ENCODE measurements around the gene ITPA. TPM values are rescaled to one million over a fixed set of nuclear protein-coding genes. Genes with fewer than 3 reads are reported as not detected.

The ITPA gene
- total and polyA plus RNA-seq, 2 experiments from 2014 or later: 57.5 to 81.7 TPM

- Histone ChIP-seq H3K79me2 (replicated peaks; ENCODE audit: insufficient read depth) (no peaks in the 10 kb centered on the region), H4K20me1 (replicated peaks; ENCODE audit: insufficient read depth) (no peaks in the 10 kb centered on the region), H3K9me2 (ENCODE audit: insufficient read depth) (no peaks in the 10 kb centered on the region), H3F3A (replicated peaks; ENCODE audit: low read depth) (0 out of 2 replicates have a peak, but pooled peaks cover 6% of the 10 kb centered on the region), H3K4me1 (ENCODE audit: insufficient read depth) (no peaks in the 10 kb centered on the region; the same call in 1 of the 2 replicates), H3K27ac (ENCODE audit: low read depth) (no peak overlapping the region), H3K36me3 (ENCODE audit: insufficient read depth) (no peaks in the 10 kb centered on the region), H3K4me3 (no peak overlapping the region), H2AFZ (no peak overlapping the region), H3K4me2 (no peak overlapping the region), H3K27me3 (ENCODE audit: insufficient read depth) (peaks cover 33% of the 10 kb centered on the region)
- TF ChIP-seq CTCF (conservative IDR thresholded peaks at IDR 0.05; ENCODE audit: low read depth in 2 of 2) (no peak), ETS1 (IDR thresholded peaks at IDR 0.05) (no peak), ZNF331 (CRISPR knock-in tag; IDR thresholded peaks at IDR 0.05; ENCODE audit: low read depth) (no peak), REST (IDR thresholded peaks at IDR 0.05; ENCODE audit: unreplicated experiment) (no peak), JUNB (IDR thresholded peaks at IDR 0.05; ENCODE audit: unreplicated experiment) (no peak), EZH2phosphoT487 (IDR thresholded peaks at IDR 0.05; ENCODE audit: unreplicated experiment) (no peak), EZH2 (IDR thresholded peaks at IDR 0.05; ENCODE audit: low read depth, unreplicated experiment) (no peak), POLR2AphosphoS5 (IDR thresholded peaks at IDR 0.05; ENCODE audit: low read depth) (no peak)
- TF ChIP-seq, protein P1, sequence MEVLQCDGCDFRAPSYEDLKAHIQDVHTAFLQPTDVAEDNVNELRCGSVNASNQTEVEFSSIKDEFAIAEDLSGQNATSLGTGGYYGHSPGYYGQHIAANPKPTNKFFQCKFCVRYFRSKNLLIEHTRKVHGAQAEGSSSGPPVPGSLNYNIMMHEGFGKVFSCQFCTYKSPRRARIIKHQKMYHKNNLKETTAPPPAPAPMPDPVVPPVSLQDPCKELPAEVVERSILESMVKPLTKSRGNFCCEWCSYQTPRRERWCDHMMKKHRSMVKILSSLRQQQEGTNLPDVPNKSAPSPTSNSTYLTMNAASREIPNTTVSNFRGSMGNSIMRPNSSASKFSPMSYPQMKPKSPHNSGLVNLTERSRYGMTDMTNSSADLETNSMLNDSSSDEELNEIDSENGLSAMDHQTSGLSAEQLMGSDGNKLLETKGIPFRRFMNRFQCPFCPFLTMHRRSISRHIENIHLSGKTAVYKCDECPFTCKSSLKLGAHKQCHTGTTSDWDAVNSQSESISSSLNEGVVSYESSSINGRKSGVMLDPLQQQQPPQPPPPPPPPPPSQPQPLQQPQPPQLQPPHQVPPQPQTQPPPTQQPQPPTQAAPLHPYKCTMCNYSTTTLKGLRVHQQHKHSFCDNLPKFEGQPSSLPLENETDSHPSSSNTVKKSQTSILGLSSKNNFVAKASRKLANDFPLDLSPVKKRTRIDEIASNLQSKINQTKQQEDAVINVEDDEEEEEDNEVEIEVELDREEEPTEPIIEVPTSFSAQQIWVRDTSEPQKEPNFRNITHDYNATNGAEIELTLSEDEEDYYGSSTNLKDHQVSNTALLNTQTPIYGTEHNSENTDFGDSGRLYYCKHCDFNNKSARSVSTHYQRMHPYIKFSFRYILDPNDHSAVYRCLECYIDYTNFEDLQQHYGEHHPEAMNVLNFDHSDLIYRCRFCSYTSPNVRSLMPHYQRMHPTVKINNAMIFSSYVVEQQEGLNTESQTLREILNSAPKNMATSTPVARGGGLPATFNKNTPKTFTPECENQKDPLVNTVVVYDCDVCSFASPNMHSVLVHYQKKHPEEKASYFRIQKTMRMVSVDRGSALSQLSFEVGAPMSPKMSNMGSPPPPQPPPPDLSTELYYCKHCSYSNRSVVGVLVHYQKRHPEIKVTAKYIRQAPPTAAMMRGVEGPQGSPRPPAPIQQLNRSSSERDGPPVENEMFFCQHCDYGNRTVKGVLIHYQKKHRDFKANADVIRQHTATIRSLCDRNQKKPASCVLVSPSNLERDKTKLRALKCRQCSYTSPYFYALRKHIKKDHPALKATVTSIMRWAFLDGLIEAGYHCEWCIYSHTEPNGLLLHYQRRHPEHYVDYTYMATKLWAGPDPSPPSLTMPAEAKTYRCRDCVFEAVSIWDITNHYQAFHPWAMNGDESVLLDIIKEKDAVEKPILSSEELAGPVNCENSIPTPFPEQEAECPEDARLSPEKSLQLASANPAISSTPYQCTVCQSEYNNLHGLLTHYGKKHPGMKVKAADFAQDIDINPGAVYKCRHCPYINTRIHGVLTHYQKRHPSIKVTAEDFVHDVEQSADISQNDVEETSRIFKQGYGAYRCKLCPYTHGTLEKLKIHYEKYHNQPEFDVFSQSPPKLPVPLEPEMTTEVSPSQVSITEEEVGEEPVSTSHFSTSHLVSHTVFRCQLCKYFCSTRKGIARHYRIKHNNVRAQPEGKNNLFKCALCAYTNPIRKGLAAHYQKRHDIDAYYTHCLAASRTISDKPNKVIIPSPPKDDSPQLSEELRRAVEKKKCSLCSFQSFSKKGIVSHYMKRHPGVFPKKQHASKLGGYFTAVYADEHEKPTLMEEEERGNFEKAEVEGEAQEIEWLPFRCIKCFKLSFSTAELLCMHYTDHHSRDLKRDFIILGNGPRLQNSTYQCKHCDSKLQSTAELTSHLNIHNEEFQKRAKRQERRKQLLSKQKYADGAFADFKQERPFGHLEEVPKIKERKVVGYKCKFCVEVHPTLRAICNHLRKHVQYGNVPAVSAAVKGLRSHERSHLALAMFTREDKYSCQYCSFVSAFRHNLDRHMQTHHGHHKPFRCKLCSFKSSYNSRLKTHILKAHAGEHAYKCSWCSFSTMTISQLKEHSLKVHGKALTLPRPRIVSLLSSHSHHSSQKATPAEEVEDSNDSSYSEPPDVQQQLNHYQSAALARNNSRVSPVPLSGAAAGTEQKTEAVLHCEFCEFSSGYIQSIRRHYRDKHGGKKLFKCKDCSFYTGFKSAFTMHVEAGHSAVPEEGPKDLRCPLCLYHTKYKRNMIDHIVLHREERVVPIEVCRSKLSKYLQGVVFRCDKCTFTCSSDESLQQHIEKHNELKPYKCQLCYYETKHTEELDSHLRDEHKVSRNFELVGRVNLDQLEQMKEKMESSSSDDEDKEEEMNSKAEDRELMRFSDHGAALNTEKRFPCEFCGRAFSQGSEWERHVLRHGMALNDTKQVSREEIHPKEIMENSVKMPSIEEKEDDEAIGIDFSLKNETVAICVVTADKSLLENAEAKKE (CRISPR knock-in tag; IDR thresholded peaks at IDR 0.05): no peak
- Mint-ChIP-seq H3K27ac (no peak overlapping the region), H3K4me3 (no peak overlapping the region), H3K27me3 (ENCODE audit: insufficient read depth, low read depth, poor library complexity) (peaks cover 44% of the 10 kb centered on the region), H3K36me3 (ENCODE audit: low read depth) (peaks cover 11% of the 10 kb centered on the region; the same call in 2 of the 3 replicates), H3K9me3 (no peaks in the 10 kb centered on the region), H3K4me1 (peaks cover 10% of the 10 kb centered on the region; the same call in 2 of the 3 replicates)
- DNase-seq (ENCODE audit: low spot score): no peak
- ATAC-seq: no peak
These were observed 26.5 kb downstream of the ITPA start for GRCh38 chr20:3235666-3236324.

Data from GM23338 (cell line).